GM18861 (cell line): ENCODE data around the gene STK17B.

Source experiments
- ATAC-seq: cut with Tn5 transposase; IDR thresholded peaks from one replicate; pipeline ENCODE4 v1.9.1; 2021; ENCODE audit not compliant: unreplicated experiment

The STK17B gene

DNA sequence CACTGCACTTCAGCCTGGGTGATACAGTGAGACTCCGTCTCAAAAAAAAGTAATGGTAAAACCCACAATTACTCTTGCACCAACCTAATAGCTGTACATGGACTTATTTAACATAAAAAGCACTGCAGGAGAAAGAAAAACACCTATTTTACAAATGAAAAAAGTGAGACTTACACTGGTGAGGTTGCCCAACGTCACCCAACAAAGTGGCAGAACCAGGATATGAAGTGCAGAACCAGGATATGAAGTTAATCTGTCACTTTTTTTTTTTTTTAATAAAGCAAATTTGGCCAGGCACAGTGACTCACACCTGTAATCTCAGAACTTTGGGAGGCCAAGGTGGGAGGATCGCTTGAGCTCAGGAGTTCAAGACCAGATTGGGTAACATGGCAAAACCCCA lies 13.5 kb upstream of the STK17B start:
- no peak for ATAC-seq

DNA sequence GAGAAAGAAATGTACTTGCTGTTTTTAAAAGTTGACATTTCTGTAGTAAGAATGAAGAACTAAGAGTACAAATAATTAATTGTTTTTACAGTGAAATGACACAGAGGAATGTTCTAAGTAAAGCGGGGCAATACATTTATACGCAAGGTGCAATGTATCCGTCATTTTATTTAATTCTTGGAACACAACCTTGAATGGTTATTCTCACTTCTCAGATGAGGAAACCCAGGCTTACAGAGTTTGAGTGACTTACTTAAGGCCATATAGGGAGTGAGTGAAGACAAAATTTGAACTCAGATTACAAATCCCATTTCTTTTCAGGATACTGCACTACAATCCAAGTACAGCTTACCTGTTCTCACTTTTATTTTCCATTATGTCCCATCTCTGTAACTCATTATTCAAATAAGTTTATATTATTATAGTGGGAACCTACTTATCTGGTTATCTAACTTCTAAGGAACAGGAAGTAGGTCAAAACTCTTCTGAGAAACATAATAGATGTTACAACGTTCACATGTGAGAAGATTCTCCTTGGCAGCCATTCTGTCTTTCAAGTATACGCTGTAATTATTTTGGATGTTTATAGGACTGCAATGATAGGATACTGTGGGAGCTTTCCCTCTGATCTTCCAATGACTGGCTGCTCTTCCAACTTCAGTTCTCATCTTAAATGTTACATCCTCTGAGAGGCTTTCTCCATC lies 12.3 kb upstream of the STK17B start:
- ATAC-seq = no peak

DNA sequence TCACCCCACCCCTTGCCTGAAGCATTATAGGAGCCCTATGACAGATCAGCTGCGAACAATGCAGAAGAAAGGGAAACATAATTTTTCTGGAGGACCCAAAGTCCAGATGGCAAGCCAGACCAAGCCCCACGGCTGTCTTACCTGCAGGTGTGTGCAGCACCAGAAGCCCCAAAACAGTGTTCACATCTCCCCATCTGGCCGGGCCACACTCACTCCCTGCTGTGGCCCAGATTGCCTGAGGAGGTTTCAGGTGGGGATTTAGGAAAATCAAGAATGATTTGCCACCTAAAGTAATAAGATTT lies 11.7 kb upstream of the STK17B start:
- ATAC-seq = no peak

DNA sequence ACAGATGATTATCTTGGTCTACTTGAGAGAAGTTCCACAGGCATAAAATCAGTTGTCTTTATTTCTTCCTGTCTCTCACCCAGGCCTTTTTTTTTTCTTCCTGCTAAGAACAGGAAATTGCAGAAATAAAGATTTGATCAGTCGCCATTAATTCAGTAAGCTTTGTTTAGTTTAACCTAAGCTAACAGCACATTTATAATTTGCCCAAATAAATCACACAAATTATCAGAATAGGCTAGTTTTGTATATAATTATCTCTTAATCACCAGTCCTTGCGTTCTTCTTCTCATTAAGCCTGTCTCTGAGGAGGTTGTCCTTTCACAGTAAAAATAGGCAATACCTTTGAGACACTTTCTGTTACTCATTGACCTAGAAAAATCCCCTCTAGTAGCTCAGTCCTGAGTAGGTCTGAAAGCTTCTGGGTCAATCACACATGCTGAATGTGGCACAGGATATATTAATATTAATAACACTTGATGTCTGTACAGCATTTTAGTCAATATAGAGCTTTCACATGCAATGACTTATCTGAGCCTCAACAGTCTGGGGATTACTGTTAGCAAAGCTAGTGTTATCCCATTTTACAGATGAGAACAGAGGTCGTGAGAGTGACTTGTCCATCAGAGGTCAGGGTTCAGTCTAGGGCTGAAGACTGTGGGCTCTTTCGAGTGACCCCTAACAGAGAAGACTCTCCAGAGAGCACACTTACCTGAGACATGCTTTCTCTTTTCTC lies 11.2 kb upstream of the STK17B start:
- ATAC-seq = peak; percentile 93

DNA sequence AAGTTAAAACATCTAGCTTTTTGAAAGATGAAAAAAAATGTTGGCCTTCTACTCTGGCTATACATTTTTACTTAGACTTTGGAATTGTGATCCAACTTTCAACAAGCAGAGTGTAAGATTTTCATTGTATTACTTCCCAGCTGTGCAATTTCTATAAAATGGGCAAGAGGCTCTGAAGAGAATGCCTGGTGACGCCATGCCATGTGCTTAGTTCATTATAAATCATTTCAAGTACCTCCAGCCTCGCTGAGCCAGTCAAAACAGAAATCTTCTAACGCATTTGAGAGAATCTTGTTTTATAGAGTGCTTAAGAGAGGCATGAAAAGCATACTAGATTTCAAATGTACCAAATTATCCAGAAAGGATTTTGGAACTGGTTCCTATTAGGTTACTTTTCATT lies 10.1 kb upstream of the STK17B start:
- ATAC-seq = no peak

GRCh38 chr2:196177124-196177523 lies 5.7 kb upstream of the STK17B start:
- ATAC-seq = no peak

DNA sequence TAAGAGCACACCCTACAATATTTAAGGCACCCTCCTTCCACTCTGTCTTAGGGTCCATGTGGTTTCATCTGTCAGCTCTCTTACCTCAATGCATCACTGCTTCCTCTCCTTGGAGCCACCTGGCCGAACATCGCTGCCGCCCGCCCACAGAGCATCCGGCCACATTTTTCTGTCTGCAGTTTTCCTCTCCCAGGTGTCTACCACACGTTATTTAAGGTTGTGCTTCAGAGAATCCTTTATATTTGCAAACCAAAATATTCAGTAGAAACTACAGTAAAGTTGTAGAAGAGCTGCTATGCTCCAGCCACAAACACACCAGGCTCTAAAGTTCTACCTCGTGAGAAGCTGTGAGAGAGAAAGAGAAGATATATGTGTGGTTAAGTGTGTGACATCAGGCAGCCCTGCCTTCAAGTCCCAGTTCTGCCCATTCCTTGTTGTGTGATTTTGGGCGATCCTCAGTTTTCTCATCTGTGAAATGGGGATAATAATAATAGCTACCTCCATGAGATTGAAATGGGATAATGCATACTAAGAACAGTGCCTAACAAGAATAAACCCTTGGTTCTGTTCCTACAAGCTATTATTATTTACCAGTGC lies 4.9 kb upstream of the STK17B start:
- peak; percentile 60 for ATAC-seq

DNA sequence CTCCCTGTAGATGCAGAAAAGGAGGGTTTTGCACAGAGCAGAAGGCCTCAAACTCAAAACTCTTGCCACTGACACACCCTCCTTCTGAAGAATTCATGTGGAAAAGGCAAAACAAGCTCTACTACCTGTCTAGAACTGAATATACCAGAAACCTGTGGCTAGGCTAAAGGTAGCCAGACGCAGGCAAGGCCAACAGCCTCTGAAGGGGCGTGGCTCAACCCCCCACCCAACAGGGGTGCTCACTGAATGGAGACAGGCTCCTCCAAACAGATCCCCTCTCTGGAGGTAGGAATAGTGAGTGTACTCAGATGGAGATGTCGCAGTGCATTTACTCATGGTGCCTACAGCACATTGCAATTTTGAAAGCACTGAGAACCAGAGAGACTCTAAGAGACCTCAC lies 3.0 kb upstream of the STK17B start:
- no peak for ATAC-seq

- no peak for ATAC-seq
These were observed 2.1 kb upstream of the STK17B start for GRCh38 chr2:196173505-196173904.

GRCh38 chr2:196172951-196173350 lies 1.6 kb upstream of the STK17B start:
- ATAC-seq = no peak

DNA sequence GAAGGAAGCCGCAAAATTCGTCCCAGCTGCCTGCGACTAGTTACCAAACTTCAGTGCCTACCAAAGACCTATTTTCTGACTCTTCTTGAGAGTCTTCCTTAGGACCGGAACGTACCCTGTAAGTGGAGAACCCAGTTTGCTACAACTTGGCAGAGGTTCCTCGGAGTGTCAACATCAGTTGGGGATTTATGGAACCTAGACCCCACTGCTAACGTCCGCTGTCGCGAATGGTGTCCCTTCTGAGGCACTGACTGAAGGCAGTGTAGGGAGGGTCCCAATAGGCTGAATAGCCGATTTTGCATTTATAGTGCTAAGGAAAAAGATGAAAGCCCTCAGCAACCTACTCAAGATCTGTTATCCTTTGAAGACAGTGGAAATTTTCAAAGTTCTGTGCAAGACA lies 568 bp upstream of the STK17B start:
- no peak for ATAC-seq

GRCh38 chr2:196170606-196171247 lies 651 bp downstream of the STK17B start:
- ATAC-seq = peak; percentile 1

GRCh38 chr2:196170213-196170605 lies 1.2 kb downstream of the STK17B start:
- peak; percentile 27 for ATAC-seq

GRCh38 chr2:196169516-196169915 lies 1.9 kb downstream of the STK17B start:
- no peak for ATAC-seq

- ATAC-seq = no peak
These were observed 3.2 kb downstream of the STK17B start for GRCh38 chr2:196168181-196168580.

- ATAC-seq = no peak
These were observed 3.7 kb downstream of the STK17B start for GRCh38 chr2:196167666-196168065.

DNA sequence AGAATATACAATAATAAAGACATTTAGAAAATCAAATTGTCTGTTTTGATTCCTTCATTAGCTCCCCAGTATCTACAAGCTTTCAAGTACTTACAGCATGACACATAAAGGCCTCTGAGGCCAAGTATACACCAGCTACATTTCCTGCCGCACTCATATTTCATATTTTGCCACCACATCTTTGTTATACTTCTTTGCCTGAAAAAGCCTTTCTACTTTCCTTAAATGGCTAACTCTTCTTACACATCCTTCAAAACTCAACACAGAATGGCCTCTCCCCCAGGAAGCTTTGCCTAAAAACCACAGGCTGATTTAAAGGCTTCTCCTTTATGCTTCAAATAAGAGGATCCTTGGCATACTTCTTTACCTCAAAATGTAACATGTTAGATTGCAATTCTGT lies 4.5 kb downstream of the STK17B start:
- ATAC-seq = peak; percentile 15

DNA sequence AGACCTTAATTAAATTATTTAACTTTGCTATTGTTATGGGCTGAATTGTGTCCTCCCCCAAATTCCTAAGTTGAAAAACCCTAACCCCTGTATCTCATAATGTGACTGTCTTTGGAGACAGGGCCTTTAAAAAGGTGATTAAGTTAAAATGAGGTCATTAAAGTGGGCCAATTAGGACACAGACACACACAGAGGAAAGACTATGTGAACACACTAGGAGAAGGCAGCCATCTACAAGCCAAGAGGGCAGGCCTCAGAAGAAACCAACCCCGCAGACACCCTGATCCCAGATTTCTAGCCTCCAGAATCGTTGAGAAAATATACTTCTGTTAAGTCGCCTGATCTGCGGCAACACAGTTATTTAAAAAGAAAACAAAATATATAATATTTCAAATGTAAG lies 6.4 kb downstream of the STK17B start:
- no peak for ATAC-seq

DNA sequence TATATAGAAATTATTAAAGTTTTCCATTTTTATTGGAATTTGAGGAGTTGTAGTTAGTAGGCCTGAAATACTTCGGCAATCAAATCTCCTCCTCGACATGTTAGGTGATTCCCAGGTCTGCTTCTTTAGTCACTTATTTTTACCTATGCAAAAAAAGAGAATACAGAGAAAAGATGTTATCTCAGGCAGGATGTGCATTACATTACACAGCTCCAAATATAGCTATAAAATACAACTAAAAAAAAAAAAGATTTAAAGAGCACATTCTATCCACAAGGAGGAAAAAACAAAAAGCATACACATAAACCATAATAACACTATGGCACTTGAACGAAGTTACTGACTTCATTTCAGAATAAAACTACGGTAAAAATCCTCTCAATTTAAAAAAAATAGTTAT lies 8.1 kb downstream of the STK17B start:
- no peak for ATAC-seq

GRCh38 chr2:196162586-196163175 lies 8.7 kb downstream of the STK17B start:
- no peak for ATAC-seq

DNA sequence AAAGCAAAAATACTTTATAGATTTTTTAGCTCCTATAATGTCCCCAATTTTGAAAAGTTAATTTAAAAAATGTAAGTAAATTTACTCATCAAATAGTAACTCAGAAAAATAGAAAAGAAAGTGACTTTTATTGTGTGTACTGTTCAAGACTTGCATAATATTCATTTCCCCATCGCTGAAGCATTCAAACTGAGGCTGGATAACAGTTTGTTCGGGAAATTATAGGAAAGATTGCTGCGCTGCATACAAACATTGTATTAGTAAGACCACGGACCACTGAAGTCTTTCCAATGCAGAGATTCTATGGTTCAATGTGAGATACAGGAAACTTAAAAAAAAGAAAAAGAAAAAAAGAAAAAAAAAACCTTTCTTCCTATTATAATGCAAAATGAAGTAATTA lies 10.4 kb downstream of the STK17B start:
- ATAC-seq = no peak

DNA sequence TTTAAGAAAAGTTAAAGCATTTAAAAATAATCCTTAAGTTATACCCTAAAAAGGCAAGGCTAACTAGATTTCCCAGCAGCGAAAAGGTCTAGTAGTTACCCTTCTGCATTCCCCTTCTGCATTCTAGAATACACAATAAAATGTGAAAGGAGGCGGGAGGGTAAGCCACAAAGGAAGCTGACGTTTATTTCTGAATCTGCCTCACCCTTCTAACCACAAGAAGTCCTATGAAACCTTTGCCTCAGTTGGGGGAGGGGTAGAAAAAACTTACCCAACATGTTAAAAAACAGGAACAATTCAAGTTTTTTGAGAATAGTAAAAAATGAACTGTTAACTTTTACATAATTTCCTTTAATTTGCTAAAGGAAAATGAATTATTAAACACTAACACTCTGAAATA lies 11.3 kb downstream of the STK17B start:
- ATAC-seq = peak; percentile 67
